Suprapubic skin (tissue), 4 donors: ENCODE results near the gene GSTO1. TPM values are rescaled to one million over a fixed set of nuclear protein-coding genes. Genes with fewer than 3 reads are reported as not detected.

Experiments
- DNase-seq, 2 donors: peaks; one replicate each; pipeline ENCODE4 v3.0.0-alpha.2; 2019; ENCODE audit warnings: low spot score in 2 of 2
- H3K27ac ChIP-seq: fragments of 200-600 bp; sonication (generic); one replicate; pipeline ENCODE4 v1.5.1; 2019
- H3K27me3 ChIP-seq: fragments of 200-600 bp; sonication (generic); one replicate; pipeline ENCODE4 v1.5.1; 2019
- H3K36me3 ChIP-seq: fragments of 200-600 bp; sonication (generic); one replicate; pipeline ENCODE4 v1.5.1; 2019
- H3K4me1 ChIP-seq: fragments of 200-600 bp; sonication (generic); one replicate; pipeline ENCODE4 v1.5.1; 2019
- H3K4me3 ChIP-seq: fragments of 200-600 bp; sonication (generic); one replicate; pipeline ENCODE4 v1.5.1; 2019; ENCODE audit warnings: mild to moderate bottlenecking
- H3K9me3 ChIP-seq: fragments of 200-600 bp; sonication (generic); one replicate; pipeline ENCODE4 v1.5.1; 2019
- CTCF ChIP-seq, 2 donors: fragments of 200-600 bp in 1 of 2; fragments of 450-650 bp in 1 of 2; sonication (generic) in 1 of 2; IDR thresholded peaks; one replicate each; pipeline ENCODE4 v1.5.1; 2016 to 2019; ENCODE audit warnings: antibody characterized with exemption in 2 of 2, mild to moderate bottlenecking in 1 of 2, moderate library complexity in 1 of 2
- EP300 ChIP-seq: sonication (generic); formaldehyde crosslinking; IDR thresholded peaks from one replicate; pipeline ENCODE4 v1.6.1; 2017; ENCODE audit warnings: antibody characterized with exemption
- POLR2A ChIP-seq, 2 donors: fragments of 450-650 bp; IDR thresholded peaks; one replicate each; pipeline ENCODE4 v1.6.1; 2017; ENCODE audit warnings: antibody characterized with exemption in 2 of 2, mild to moderate bottlenecking in 2 of 2, moderate library complexity in 2 of 2
- POLR2AphosphoS5 ChIP-seq, 3 donors: sonication (generic); formaldehyde crosslinking; IDR thresholded peaks; one replicate each; pipeline ENCODE4 v1.6.1; 2017; ENCODE audit warnings: antibody characterized with exemption in 3 of 3
- WGBS: methylation state at CpG from one replicate; pipeline ENCODE4 v1.1.5; 2018; 5-methylcytosine and 5-hydroxymethylcytosine counted together
- total RNA-seq, 4 donors: library from RNA; depleted of rRNA; stranded (reverse); fragments of >200 nt; gene quantifications; one replicate each; pipeline ENCODE4 v1.1.0, GENCODE V29; 2016

GSTO1 gene
- total RNA-seq, 4 donors from 2014 or later, result 38.2 to 61.4 (median 56.7) TPM

GRCh38 chr10:104284846-104285245 is 30.2 kb downstream of the GSTO1 start:
- no peaks in the 10 kb centered on the region for H3K9me3 ChIP-seq
- TF ChIP-seq POLR2A (IDR thresholded peaks at IDR 0.05), result no peak
- TF ChIP-seq EP300, result no peak
- TF ChIP-seq POLR2AphosphoS5 (IDR thresholded peaks at IDR 0.05), result no peak
- no peak for TF ChIP-seq CTCF (IDR thresholded peaks at IDR 0.05)
- DNase-seq, result no peak
- H3K4me3 ChIP-seq, result no peak overlapping the region
- no peaks in the 10 kb centered on the region for H3K27me3 ChIP-seq
- no peak overlapping the region for H3K27ac ChIP-seq
- no peaks in the 10 kb centered on the region for H3K4me1 ChIP-seq
- no peaks in the 10 kb centered on the region for H3K36me3 ChIP-seq
- WGBS, result 68% methylated on average over 7 of the region's 7 CpGs

DNA sequence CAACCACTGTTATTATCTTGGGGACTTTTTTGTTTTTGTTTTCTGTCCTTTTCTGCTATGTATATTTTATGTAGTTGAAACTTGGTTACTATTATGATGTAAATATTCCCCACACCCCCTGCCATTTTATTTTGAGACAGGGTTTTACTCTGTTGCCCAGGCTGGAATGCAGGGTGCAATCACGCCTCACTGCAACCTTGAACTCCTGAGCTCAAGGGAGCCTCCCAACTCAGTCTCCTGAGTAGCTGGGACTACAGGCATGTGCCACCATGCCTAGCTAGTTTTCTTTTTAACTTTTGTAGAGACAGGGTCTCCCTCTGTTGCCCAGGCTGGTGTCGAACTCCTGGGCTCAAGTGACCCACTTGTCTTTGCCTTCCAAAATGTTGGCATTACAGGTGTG is 32.2 kb downstream of the GSTO1 start:
- Histone ChIP-seq H3K27me3 (no peaks in the 10 kb centered on the region), H3K36me3 (no peaks in the 10 kb centered on the region), H3K4me1 (peaks cover 8% of the 10 kb centered on the region), H3K9me3 (no peaks in the 10 kb centered on the region), H3K4me3 (no peak overlapping the region), H3K27ac (no peak overlapping the region)
- TF ChIP-seq EP300 (no peak), CTCF (IDR thresholded peaks at IDR 0.05) (no peak), POLR2AphosphoS5 (IDR thresholded peaks at IDR 0.05) (no peak), POLR2A (IDR thresholded peaks at IDR 0.05) (no peak)
- no peak for DNase-seq
- WGBS, result 96% methylated on average over 2 of the region's 2 CpGs

DNA sequence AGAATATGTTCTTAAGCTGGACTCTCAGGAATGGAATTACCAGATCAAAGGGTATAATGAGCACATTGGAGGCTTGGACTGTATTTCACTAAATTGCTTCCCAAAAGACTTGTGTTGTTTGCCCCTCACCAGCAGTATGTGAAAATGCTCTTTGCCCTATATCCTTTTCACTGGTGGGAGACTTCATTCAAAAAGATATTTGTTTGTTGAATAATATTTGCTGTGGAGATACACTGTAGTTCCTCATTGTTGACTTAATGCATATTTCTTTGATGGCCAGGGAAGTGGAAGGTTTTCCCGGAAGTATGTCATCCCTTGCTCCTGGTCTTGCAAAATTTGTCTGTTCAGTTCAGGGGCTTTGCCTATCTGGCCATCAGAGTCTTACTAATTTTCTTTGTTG is 33.7 kb downstream of the GSTO1 start:
- TF ChIP-seq CTCF (IDR thresholded peaks at IDR 0.05), result no peak
- TF ChIP-seq POLR2A (IDR thresholded peaks at IDR 0.05), result no peak
- TF ChIP-seq EP300, result no peak
- TF ChIP-seq POLR2AphosphoS5 (IDR thresholded peaks at IDR 0.05), result no peak
- Histone ChIP-seq H3K27me3 (no peaks in the 10 kb centered on the region), H3K36me3 (no peaks in the 10 kb centered on the region), H3K4me3 (no peak overlapping the region), H3K27ac (no peak overlapping the region), H3K9me3 (no peaks in the 10 kb centered on the region), H3K4me1 (peaks cover 8% of the 10 kb centered on the region)
- WGBS, result 68% methylated on average over 1 of the region's 1 CpG
- DNase-seq, result no peak

- peaks cover 8% of the 10 kb centered on the region for H3K4me1 ChIP-seq
- 4% methylated on average over 26 of the region's 26 CpGs for WGBS
Measured at GRCh38 chr10:104291439-104291951, 36.8 kb downstream of the GSTO1 start.

DNA sequence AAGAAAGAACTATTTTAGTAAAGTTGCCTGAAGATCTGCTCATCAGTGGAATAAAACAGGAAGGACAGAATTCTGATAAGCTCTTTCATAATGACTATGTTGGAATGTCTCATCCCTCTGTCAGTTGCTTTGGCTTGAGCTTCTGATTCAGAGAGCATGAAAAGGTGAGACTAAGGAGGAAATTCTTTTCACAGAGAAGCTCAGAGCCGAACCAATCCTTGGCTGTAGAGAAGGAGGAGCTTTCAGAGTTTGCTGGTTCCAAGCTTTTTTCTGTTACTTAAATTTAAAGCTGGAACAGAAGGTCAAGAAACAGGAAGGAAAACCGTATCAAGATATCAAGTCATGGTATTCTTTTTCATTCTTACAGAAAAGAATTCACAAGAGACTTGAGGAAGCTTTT is 38.3 kb downstream of the GSTO1 start:
- no peak for TF ChIP-seq POLR2A (IDR thresholded peaks at IDR 0.05)
- TF ChIP-seq CTCF (IDR thresholded peaks at IDR 0.05), result no peak
- no peak for TF ChIP-seq POLR2AphosphoS5 (IDR thresholded peaks at IDR 0.05)
- no peak for TF ChIP-seq EP300
- Histone ChIP-seq H3K4me1 (peaks cover 8% of the 10 kb centered on the region), H3K27ac (no peak overlapping the region), H3K4me3 (no peak overlapping the region), H3K36me3 (no peaks in the 10 kb centered on the region), H3K27me3 (no peaks in the 10 kb centered on the region), H3K9me3 (no peaks in the 10 kb centered on the region)
- no peak for DNase-seq
- WGBS, result 48% methylated on average over 2 of the region's 2 CpGs

More at GRCh38 chr10:104291439-104291951, 36.8 kb downstream of the GSTO1 start:
- Histone ChIP-seq H3K4me3 (no peak overlapping the region), H3K27ac (no peak overlapping the region), H3K9me3 (no peaks in the 10 kb centered on the region), H3K27me3 (no peaks in the 10 kb centered on the region), H3K36me3 (no peaks in the 10 kb centered on the region)
- TF ChIP-seq EP300 (no peak), POLR2A (IDR thresholded peaks at IDR 0.05) (no peak), CTCF (IDR thresholded peaks at IDR 0.05) (peak; percentile 99), POLR2AphosphoS5 (IDR thresholded peaks at IDR 0.05) (peak in 2 of 3 donors; percentile 59 to 63)
- DNase-seq, result peak; percentile 93 to 96
